ENCODE measurements around the gene VPS13C.

Gene VPS13C

GRCh38 chr15:61819386-61819785 is 240.9 kb downstream of the VPS13C start:
- DNase-seq (ENCODE audit: low read depth) = no peak
- no peak overlapping the region for H3K4me3 ChIP-seq (replicated peaks; ENCODE audit: low read depth, low read length)

GRCh38 chr15:61818801-61819200 is 241.4 kb downstream of the VPS13C start:
- DNase-seq (ENCODE audit: low read depth) = no peak
- H3K4me3 ChIP-seq (replicated peaks; ENCODE audit: low read depth, low read length) = no peak overlapping the region
- TF ChIP-seq CTCF (IDR thresholded peaks at IDR 0.05; ENCODE audit: low read length, missing control alignments) = no peak

More at GRCh38 chr15:61819386-61819785, 240.9 kb downstream of the VPS13C start:
- no peak for TF ChIP-seq CTCF (IDR thresholded peaks at IDR 0.05; ENCODE audit: low read length, missing control alignments)

- no peak for DNase-seq (ENCODE audit: low read depth)
- H3K4me3 ChIP-seq (replicated peaks; ENCODE audit: low read depth, low read length) = no peak overlapping the region
- TF ChIP-seq CTCF (IDR thresholded peaks at IDR 0.05; ENCODE audit: low read length, missing control alignments) = no peak
Observed at GRCh38 chr15:61816856-61817255, 243.4 kb downstream of the VPS13C start.

GRCh38 chr15:61815356-61816083 is 244.7 kb downstream of the VPS13C start:
- no peak for DNase-seq (ENCODE audit: low read depth)
- H3K4me3 ChIP-seq (replicated peaks; ENCODE audit: low read depth, low read length) = no peak overlapping the region
- TF ChIP-seq CTCF (IDR thresholded peaks at IDR 0.05; ENCODE audit: low read length, missing control alignments) = no peak

GRCh38 chr15:61812476-61812875 is 247.8 kb downstream of the VPS13C start:
- H3K4me3 ChIP-seq (replicated peaks; ENCODE audit: low read depth, low read length) = no peak overlapping the region
- TF ChIP-seq CTCF (IDR thresholded peaks at IDR 0.05; ENCODE audit: low read length, missing control alignments) = no peak
- no peak for DNase-seq (ENCODE audit: low read depth)

- no peak overlapping the region for H3K4me3 ChIP-seq (replicated peaks; ENCODE audit: low read depth, low read length)
- no peak for TF ChIP-seq CTCF (IDR thresholded peaks at IDR 0.05; ENCODE audit: low read length, missing control alignments)
- DNase-seq (ENCODE audit: low read depth) = no peak
Observed at GRCh38 chr15:61811952-61812351, 248.3 kb downstream of the VPS13C start.

GRCh38 chr15:61809216-61809615 is 251.0 kb downstream of the VPS13C start:
- TF ChIP-seq CTCF (IDR thresholded peaks at IDR 0.05; ENCODE audit: low read length, missing control alignments) = no peak
- no peak for DNase-seq (ENCODE audit: low read depth)
- no peak overlapping the region for H3K4me3 ChIP-seq (replicated peaks; ENCODE audit: low read depth, low read length)

Data from fibroblast of pulmonary artery (primary cell).